Measurements from ENCODE around the gene OR4F15. TPM values are rescaled to one million over a fixed set of nuclear protein-coding genes. Genes with fewer than 3 reads are reported as not detected.
"Not testable (repeated sequence)": the region's sequence is repeated elsewhere in the genome, so short reads cannot be mapped to it uniquely, and the experiment has no call there.

OR4F15 gene
- total and polyA plus RNA-seq, 2 of the 4 experiments (the other 2 are of a cell fraction): 0.36 TPM; not detected in 1

GRCh38 chr15:101811902-101812301, at the start of gene OR4F15 (continued):
- no peak for TF ChIP-seq USF2 (IDR thresholded peaks at IDR 0.05; ENCODE audit: low read depth, low read length)

- peak; percentile 89 for ATAC-seq (ENCODE audit: low read depth)
Measured at GRCh38 chr15:101764669-101765339, 47.2 kb upstream of the OR4F15 start.

GRCh38 chr15:101765340-101765671, 46.7 kb upstream of the OR4F15 start:
- dilution Hi-C loops (cut with HindIII; ENCODE audit: low sequenced_read_pairs, unreplicated experiment); POLR2A ChIA-PET (ENCODE audit: unreplicated experiment); H3K4me2 ChIP-seq (ENCODE audit: low read depth, low read length): not testable (repeated sequence)

More at GRCh38 chr15:101764669-101765339, 47.2 kb upstream of the OR4F15 start:
- H3K79me1 ChIP-seq (ENCODE audit: low read depth in 1 of 2, low read length in 2 of 2); H2BK20ac ChIP-seq (ENCODE audit: low read depth, low read length); H3K23ac ChIP-seq (ENCODE audit: low read depth, low read length); H3K9ac ChIP-seq (ENCODE audit: low read depth, low read length); H3K9me3 ChIP-seq (ENCODE audit: control insufficient read depth, insufficient read depth, low read length); DNase-seq; H3K27me3 ChIP-seq (ENCODE audit: control insufficient read depth, insufficient read depth, low read length); H4K8ac ChIP-seq (ENCODE audit: low read depth in 2 of 2, low read length in 2 of 2); H3K4me3 ChIP-seq (ENCODE audit: insufficient read depth, low read depth, low read length); H3K4ac ChIP-seq (ENCODE audit: low read depth, low read length); H3K9me1 ChIP-seq (ENCODE audit: insufficient read depth, low read length); H2AFZ ChIP-seq (replicated peaks; ENCODE audit: low read length, poor library complexity); dilution Hi-C loops (cut with HindIII; ENCODE audit: low sequenced_read_pairs, unreplicated experiment); H2BK5ac ChIP-seq (ENCODE audit: low read depth, low read length, poor library complexity, severe bottlenecking); H3K56ac ChIP-seq (ENCODE audit: extremely low read depth, insufficient read depth, low read length); H2BK120ac ChIP-seq (ENCODE audit: low read depth, low read length); BruUV-seq (replicated peaks); H2AK5ac ChIP-seq (ENCODE audit: low read depth, low read length); CTCF ChIA-PET; H3K18ac ChIP-seq (ENCODE audit: low read depth, low read length); H2BK15ac ChIP-seq (ENCODE audit: low read depth, low read length); H3K4me2 ChIP-seq (ENCODE audit: low read depth, low read length); H2AK9ac ChIP-seq (replicated peaks; ENCODE audit: low read depth, low read length, poor library complexity); H4K5ac ChIP-seq (ENCODE audit: low read depth, low read length); H3K36me3 ChIP-seq (ENCODE audit: control insufficient read depth, insufficient read depth, low read length); H4K91ac ChIP-seq (ENCODE audit: insufficient read depth, low read depth, low read length); H3K27ac ChIP-seq (ENCODE audit: insufficient read depth, low read length); H3K14ac ChIP-seq (replicated peaks; ENCODE audit: low read depth, low read length); H3K4me1 ChIP-seq (ENCODE audit: control insufficient read depth, insufficient read depth, low read length); POLR2A ChIA-PET (ENCODE audit: unreplicated experiment); H4K20me1 ChIP-seq (ENCODE audit: insufficient read depth, low read length); intact Hi-C loops (cut with micrococcal nuclease): not testable (repeated sequence)
- in situ Hi-C loops (cut with MboI; ENCODE audit: low sequenced_read_pairs): loop anchor here (10.0 kb wide), 1 partner anchor 1970 kb away; no protein-coding TSS in a partner anchor
- WGBS, 2 experiments (ENCODE audit: extremely low coverage in 2 of 2, insufficient read length in 1 of 2): 89% methylated on average over 7 of the region's 23 CpGs; no CpG with 5 or more reads in 1 of the 2 experiments

More at GRCh38 chr15:101765340-101765671, 46.7 kb upstream of the OR4F15 start:
- intact Hi-C loops (cut with micrococcal nuclease); H4K5ac ChIP-seq (ENCODE audit: low read depth, low read length); H2AFZ ChIP-seq (replicated peaks; ENCODE audit: low read length, poor library complexity); H3K27ac ChIP-seq (ENCODE audit: insufficient read depth, low read length); DNase-seq; H3K36me3 ChIP-seq (ENCODE audit: control insufficient read depth, insufficient read depth, low read length); H3K18ac ChIP-seq (ENCODE audit: low read depth, low read length); H3K27me3 ChIP-seq (ENCODE audit: control insufficient read depth, insufficient read depth, low read length); H3K9me1 ChIP-seq (ENCODE audit: insufficient read depth, low read length); H2AK5ac ChIP-seq (ENCODE audit: low read depth, low read length); H3K4me1 ChIP-seq (ENCODE audit: control insufficient read depth, insufficient read depth, low read length); H3K79me1 ChIP-seq (ENCODE audit: low read depth in 1 of 2, low read length in 2 of 2); H4K91ac ChIP-seq (ENCODE audit: insufficient read depth, low read depth, low read length); H2BK15ac ChIP-seq (ENCODE audit: low read depth, low read length); H3K4ac ChIP-seq (ENCODE audit: low read depth, low read length); H3K14ac ChIP-seq (replicated peaks; ENCODE audit: low read depth, low read length); CTCF ChIA-PET; H3K23ac ChIP-seq (ENCODE audit: low read depth, low read length); ATAC-seq (ENCODE audit: low read depth); H4K8ac ChIP-seq (ENCODE audit: low read depth in 2 of 2, low read length in 2 of 2); H4K20me1 ChIP-seq (ENCODE audit: insufficient read depth, low read length); H3K56ac ChIP-seq (ENCODE audit: extremely low read depth, insufficient read depth, low read length); BruUV-seq (replicated peaks); H2AK9ac ChIP-seq (replicated peaks; ENCODE audit: low read depth, low read length, poor library complexity); H3K4me3 ChIP-seq (ENCODE audit: insufficient read depth, low read depth, low read length); H3K9me3 ChIP-seq (ENCODE audit: control insufficient read depth, insufficient read depth, low read length); H2BK20ac ChIP-seq (ENCODE audit: low read depth, low read length); H2BK120ac ChIP-seq (ENCODE audit: low read depth, low read length); H2BK5ac ChIP-seq (ENCODE audit: low read depth, low read length, poor library complexity, severe bottlenecking); H3K9ac ChIP-seq (ENCODE audit: low read depth, low read length): not testable (repeated sequence)
- in situ Hi-C loops (cut with MboI; ENCODE audit: low sequenced_read_pairs): loop anchor here (10.0 kb wide), 1 partner anchor 1971 kb away; no protein-coding TSS in a partner anchor
- 100% methylated on average over 5 of the region's 7 CpGs; no CpG with 5 or more reads in 1 of the 2 experiments for WGBS, 2 experiments (ENCODE audit: extremely low coverage in 2 of 2, insufficient read length in 1 of 2)

Data from IMR-90 (cell line).